ENCODE results near the gene LITAF. TPM values are rescaled to one million over a fixed set of nuclear protein-coding genes. Genes with fewer than 3 reads are reported as not detected.

Gene LITAF
- total and polyA plus RNA-seq, 2 of the 4 experiments (the other 2 are of a cell fraction): 113 to 206 TPM

GRCh38 chr16:11601911-11602310 lies 15.2 kb upstream of the LITAF start:
- Histone ChIP-seq H2BK15ac (ENCODE audit: low read depth, low read length) (no peak overlapping the region), H3K79me1 (ENCODE audit: low read depth in 1 of 2, low read length in 2 of 2) (no peaks in the 10 kb centered on the region), H3K9me3 (ENCODE audit: control insufficient read depth, insufficient read depth, low read length) (no peaks in the 10 kb centered on the region), H3K4me2 (ENCODE audit: low read depth, low read length) (no peak overlapping the region), H3K36me3 (ENCODE audit: control insufficient read depth, insufficient read depth, low read length) (no peaks in the 10 kb centered on the region), H2BK20ac (ENCODE audit: low read depth, low read length) (no peak overlapping the region), H3K14ac (replicated peaks; ENCODE audit: low read depth, low read length) (0 out of 2 replicates have a peak overlapping the region, but pooled peaks have one; percentile 25), H3K18ac (ENCODE audit: low read depth, low read length) (no peak overlapping the region), H3K4me3 (ENCODE audit: insufficient read depth, low read depth, low read length) (no peak overlapping the region), H3K27me3 (ENCODE audit: control insufficient read depth, insufficient read depth, low read length) (no peaks in the 10 kb centered on the region), H2AFZ (replicated peaks; ENCODE audit: low read length, poor library complexity) (no peak overlapping the region), H3K9ac (ENCODE audit: low read depth, low read length) (no peak overlapping the region), H2BK5ac (ENCODE audit: low read depth, low read length, poor library complexity, severe bottlenecking) (no peak overlapping the region), H2AK9ac (replicated peaks; ENCODE audit: low read depth, low read length, poor library complexity) (no peak overlapping the region), H3K23ac (ENCODE audit: low read depth, low read length) (no peak overlapping the region), H2BK120ac (ENCODE audit: low read depth, low read length) (no peak overlapping the region), H4K20me1 (ENCODE audit: insufficient read depth, low read length) (no peaks in the 10 kb centered on the region), H2AK5ac (ENCODE audit: low read depth, low read length) (no peak overlapping the region), H4K91ac (ENCODE audit: insufficient read depth, low read depth, low read length) (no peak overlapping the region), H3K27ac (ENCODE audit: insufficient read depth, low read length) (no peak overlapping the region), H3K4me1 (ENCODE audit: control insufficient read depth, insufficient read depth, low read length) (peaks cover 24% of the 10 kb centered on the region), H4K8ac (ENCODE audit: low read depth in 2 of 2, low read length in 2 of 2) (no peak overlapping the region), H3K4ac (ENCODE audit: low read depth, low read length) (no peak overlapping the region), H3K9me1 (ENCODE audit: insufficient read depth, low read length) (peaks cover 6% of the 10 kb centered on the region), H4K5ac (ENCODE audit: low read depth, low read length) (no peak overlapping the region), H3K56ac (ENCODE audit: extremely low read depth, insufficient read depth, low read length) (no peak overlapping the region)
- ATAC-seq (ENCODE audit: low read depth) (no peak), DNase-seq (no peak)
- BruUV-seq (replicated peaks): no TSS peak
- ChIA-PET CTCF (no interaction called here), POLR2A (ENCODE audit: unreplicated experiment) (interaction anchor here (0.6 kb wide), 1 partner anchor 478 kb away, joined by 3 read pairs; no protein-coding TSS in a partner anchor)
- in situ Hi-C loops (cut with MboI; ENCODE audit: low sequenced_read_pairs) (no loop called here), intact Hi-C loops (cut with micrococcal nuclease) (no loop called here), dilution Hi-C loops (cut with HindIII; ENCODE audit: low sequenced_read_pairs, unreplicated experiment) (no loop called here)
- no CpG with 5 or more reads among the region's 8 CpGs for WGBS, 2 experiments (ENCODE audit: extremely low coverage in 2 of 2, insufficient read length in 1 of 2)
- TF ChIP-seq ELK1 (IDR thresholded peaks at IDR 0.05; ENCODE audit: borderline replicate concordance, low read depth, low read length): no peak
- TF ChIP-seq SMC3 (IDR thresholded peaks at IDR 0.05; ENCODE audit: low read depth, low read length): no peak
- TF ChIP-seq MXI1 (IDR thresholded peaks at IDR 0.05; ENCODE audit: borderline replicate concordance, low read depth, low read length): no peak
- no peak for TF ChIP-seq CHD1 (IDR thresholded peaks at IDR 0.05; ENCODE audit: low read depth, low read length)
- TF ChIP-seq CTCF (conservative IDR thresholded peaks at IDR 0.05; ENCODE audit: low read depth, low read length): no peak
- no peak for TF ChIP-seq POLR2A (IDR thresholded peaks at IDR 0.05; ENCODE audit: low read depth, low read length)
- TF ChIP-seq MAZ (IDR thresholded peaks at IDR 0.05; ENCODE audit: borderline replicate concordance, low read depth, low read length): no peak
- TF ChIP-seq RAD21 (IDR thresholded peaks at IDR 0.05; ENCODE audit: low read length): no peak
- TF ChIP-seq CEBPB (IDR thresholded peaks at IDR 0.05; ENCODE audit: low read depth, low read length): no peak
- no peak for TF ChIP-seq NFE2L2 (IDR thresholded peaks at IDR 0.05; ENCODE audit: low read depth, low read length)
- TF ChIP-seq MAFK (IDR thresholded peaks at IDR 0.05; ENCODE audit: low read depth, low read length): no peak
- TF ChIP-seq RFX5 (IDR thresholded peaks at IDR 0.05; ENCODE audit: low read depth, low read length): no peak
- TF ChIP-seq RCOR1 (IDR thresholded peaks at IDR 0.05; ENCODE audit: insufficient replicate concordance, low read length): no peak
- no peak for TF ChIP-seq USF2 (IDR thresholded peaks at IDR 0.05; ENCODE audit: low read depth, low read length)
- no peak for TF ChIP-seq BHLHE40 (IDR thresholded peaks at IDR 0.05; ENCODE audit: low read depth, low read length)
- no peak for TF ChIP-seq FOS (IDR thresholded peaks at IDR 0.05; ENCODE audit: low read depth, low read length)
